GM15510 (cell line): ENCODE data around the gene HOXD12.

Experiments
- POLR2A ChIP-seq: IDR thresholded peaks from 3 replicates; pipeline ENCODE4 v1.6.1; 2011; ENCODE audit warnings: borderline replicate concordance; ENCODE audit not compliant: insufficient read length; ENCODE audit errors: extremely low read depth

HOXD12 gene

GRCh38 chr2:176076796-176077195 is 22.8 kb upstream of the HOXD12 start:
- no peak for TF ChIP-seq POLR2A

- TF ChIP-seq POLR2A = no peak
These were observed 20.9 kb upstream of the HOXD12 start for GRCh38 chr2:176078541-176079284.

GRCh38 chr2:176079285-176079830 is 20.2 kb upstream of the HOXD12 start:
- no peak for TF ChIP-seq POLR2A

- no peak for TF ChIP-seq POLR2A
These were observed 19.6 kb upstream of the HOXD12 start for GRCh38 chr2:176079831-176080539.

- no peak for TF ChIP-seq POLR2A
These were observed 18.8 kb upstream of the HOXD12 start for GRCh38 chr2:176080540-176081375.

- TF ChIP-seq POLR2A = no peak
These were observed 18.2 kb upstream of the HOXD12 start for GRCh38 chr2:176081376-176081836.

- no peak for TF ChIP-seq POLR2A
These were observed 17.6 kb upstream of the HOXD12 start for GRCh38 chr2:176081837-176082524.

GRCh38 chr2:176082525-176082823 is 17.1 kb upstream of the HOXD12 start:
- TF ChIP-seq POLR2A = no peak

- TF ChIP-seq POLR2A = no peak
These were observed 16.5 kb upstream of the HOXD12 start for GRCh38 chr2:176082824-176083751.

GRCh38 chr2:176083796-176084261 is 15.8 kb upstream of the HOXD12 start, which contains the start of gene EVX2:
TSS of gene EVX2 (minus strand) at chr2:176083962. CDS start at chr2:176083776, 186 bp downstream.
- no peak for TF ChIP-seq POLR2A

GRCh38 chr2:176084611-176085119 is 14.9 kb upstream of the HOXD12 start:
- no peak for TF ChIP-seq POLR2A

GRCh38 chr2:176085120-176085788 is 14.3 kb upstream of the HOXD12 start:
- no peak for TF ChIP-seq POLR2A

- no peak for TF ChIP-seq POLR2A
These were observed 13.5 kb upstream of the HOXD12 start for GRCh38 chr2:176085861-176086771.
